ENCODE results near the gene MRTO4.
"Not testable (repeated sequence)": the region's sequence is repeated elsewhere in the genome, so short reads cannot be mapped to it uniquely, and the experiment has no call there.

DNA sequence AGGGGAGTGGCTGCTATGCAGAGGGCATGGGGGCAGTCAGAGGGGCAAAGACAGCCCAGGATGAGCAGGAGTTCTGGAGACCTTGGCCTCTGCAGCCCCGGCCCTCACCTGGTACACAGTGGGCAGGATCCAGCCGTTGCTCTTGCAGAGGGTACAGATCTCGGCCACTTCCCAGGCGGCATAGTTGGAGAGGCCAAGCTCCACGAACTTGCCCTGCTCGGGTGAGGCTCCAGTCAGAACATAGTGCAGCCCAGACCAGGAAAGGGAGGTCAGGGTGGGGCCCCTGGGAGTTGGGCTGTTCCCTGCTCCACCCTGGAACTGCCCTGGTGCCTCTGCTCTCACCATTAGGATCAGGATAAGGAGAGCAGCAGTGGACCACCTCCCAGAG, 18.7 kb downstream of the MRTO4 start:
- TF ChIP-seq, protein P1, sequence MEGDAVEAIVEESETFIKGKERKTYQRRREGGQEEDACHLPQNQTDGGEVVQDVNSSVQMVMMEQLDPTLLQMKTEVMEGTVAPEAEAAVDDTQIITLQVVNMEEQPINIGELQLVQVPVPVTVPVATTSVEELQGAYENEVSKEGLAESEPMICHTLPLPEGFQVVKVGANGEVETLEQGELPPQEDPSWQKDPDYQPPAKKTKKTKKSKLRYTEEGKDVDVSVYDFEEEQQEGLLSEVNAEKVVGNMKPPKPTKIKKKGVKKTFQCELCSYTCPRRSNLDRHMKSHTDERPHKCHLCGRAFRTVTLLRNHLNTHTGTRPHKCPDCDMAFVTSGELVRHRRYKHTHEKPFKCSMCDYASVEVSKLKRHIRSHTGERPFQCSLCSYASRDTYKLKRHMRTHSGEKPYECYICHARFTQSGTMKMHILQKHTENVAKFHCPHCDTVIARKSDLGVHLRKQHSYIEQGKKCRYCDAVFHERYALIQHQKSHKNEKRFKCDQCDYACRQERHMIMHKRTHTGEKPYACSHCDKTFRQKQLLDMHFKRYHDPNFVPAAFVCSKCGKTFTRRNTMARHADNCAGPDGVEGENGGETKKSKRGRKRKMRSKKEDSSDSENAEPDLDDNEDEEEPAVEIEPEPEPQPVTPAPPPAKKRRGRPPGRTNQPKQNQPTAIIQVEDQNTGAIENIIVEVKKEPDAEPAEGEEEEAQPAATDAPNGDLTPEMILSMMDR (conservative IDR thresholded peaks at IDR 0.05; ENCODE audit: low read length), result not testable (repeated sequence)
- not testable (repeated sequence) for TF ChIP-seq EZH2phosphoT487 (IDR thresholded peaks at IDR 0.05; ENCODE audit: borderline replicate concordance, low read depth, low read length)
